A673 (cell line): ENCODE measurements around the gene ADPRS. TPM values are rescaled to one million over a fixed set of nuclear protein-coding genes. Genes with fewer than 3 reads are reported as not detected.
A peak's percentile ranks its signal among the peaks of the same experiment; 100 is the strongest.

Experiments
- BruUV-seq: library from RNA; stranded (reverse); fragments of 400-500 nt; replicated peaks from 2 replicates; lab custom pipeline; 2021; lab: Mats Ljungman, UMichigan
- CTCF ChIA-PET: fragments of 300-600 bp; sonication (Branson Sonifier 250); formaldehyde crosslinking; loops from one replicate; lab custom pipeline; 2022; ENCODE audit warnings: antibody characterized with exemption; lab: Charles Lee
- POLR2A ChIA-PET: fragments of 300-600 bp; sonication (Branson Sonifier 250); formaldehyde crosslinking; loops from one replicate; lab custom pipeline; 2022; ENCODE audit warnings: antibody characterized with exemption; ENCODE audit not compliant: low non-redundant PET; lab: Charles Lee
- DNase-seq: peaks from one replicate; pipeline ENCODE4 v3.0.0-alpha.2; 2015; ENCODE audit warnings: low spot score
- H3K27ac ChIP-seq: fragments of 200-600 bp; sonication (generic); 2 replicates; pipeline ENCODE4 v1.5.1; 2016; ENCODE audit warnings: mixed run types, low read depth, mild to moderate bottlenecking, mixed read lengths, antibody characterized with exemption, low read length; ENCODE audit not compliant: poor library complexity, severe bottlenecking
- H3K27me3 ChIP-seq: fragments of 200-600 bp; sonication (generic); replicated peaks from 2 replicates; pipeline ENCODE4 v1.6.1; 2017; ENCODE audit warnings: mixed run types, low read depth, mild to moderate bottlenecking, mixed read lengths, antibody characterized with exemption, low read length; ENCODE audit not compliant: insufficient read depth, poor library complexity
- H3K36me3 ChIP-seq: fragments of 200-600 bp; sonication (generic); 2 replicates; pipeline ENCODE4 v1.6.1; 2016; ENCODE audit warnings: mixed run types, mild to moderate bottlenecking, mixed read lengths, antibody characterized with exemption, low read length; ENCODE audit not compliant: insufficient read depth, poor library complexity, severe bottlenecking
- H3K4me1 ChIP-seq: fragments of 200-600 bp; sonication (generic); 2 replicates; pipeline ENCODE4 v1.6.1; 2017; ENCODE audit warnings: mixed run types, mild to moderate bottlenecking, mixed read lengths, antibody characterized with exemption, low read length; ENCODE audit not compliant: insufficient read depth, poor library complexity, severe bottlenecking
- H3K4me3 ChIP-seq: fragments of 200-600 bp; sonication (generic); 2 replicates; pipeline ENCODE4 v1.5.1; 2016; ENCODE audit warnings: low read depth, mixed run types, mild to moderate bottlenecking, mixed read lengths, low read length; ENCODE audit not compliant: poor library complexity, severe bottlenecking
- H3K9me3 ChIP-seq: fragments of 200-600 bp; sonication (generic); 2 replicates; pipeline ENCODE4 v1.6.1; 2016; ENCODE audit warnings: mixed run types, low read depth, mild to moderate bottlenecking, mixed read lengths, antibody characterized with exemption, low read length; ENCODE audit not compliant: poor library complexity, severe bottlenecking
- CTCF ChIP-seq: fragments of 300-800, 200-600 bp; sonication (generic); conservative IDR thresholded peaks from 2 replicates; pipeline ENCODE4 v1.5.1; 2017; ENCODE audit warnings: low read depth, mild to moderate bottlenecking, antibody characterized with exemption, low read length, moderate library complexity, mixed read lengths
- EZH2 ChIP-seq: fragments of 200-600 bp; sonication (generic); IDR thresholded peaks from 2 replicates; pipeline ENCODE4 v1.6.1; 2017; ENCODE audit warnings: borderline replicate concordance, low read depth, mild to moderate bottlenecking, mixed read lengths, antibody characterized with exemption, low read length; ENCODE audit not compliant: poor library complexity, severe bottlenecking
- intact Hi-C: fragments of 100-400 bp; cut with micrococcal nuclease; formaldehyde crosslinking; loops from one replicate; pipeline ENCODE4 v1.10.0; 2022; ENCODE audit not compliant: unreplicated experiment
- total RNA-seq: library from RNA; stranded (reverse); gene quantifications from 2 replicates; pipeline ENCODE4 v1.2.3, GENCODE V29; 2021

The ADPRS gene
- total RNA-seq, 1 experiment from 2014 or later: 34.2 TPM

GRCh38 chr1:36086529-36087232 lies 2.0 kb upstream of the ADPRS start:
- intact Hi-C loops: no loop called here
- no peak for DNase-seq
- H3K27me3 ChIP-seq: no peaks in the 10 kb centered on the region
- no peaks in the 10 kb centered on the region for H3K9me3 ChIP-seq
- CTCF ChIA-PET: interaction anchor here (0.6 kb wide), 1 partner anchor 10 kb away, joined by 3 read pairs; no protein-coding TSS in a partner anchor
- BruUV-seq: no TSS peak
- no peak overlapping the region for H3K4me3 ChIP-seq
- POLR2A ChIA-PET: no interaction called here
- peaks cover 16% of the 10 kb centered on the region for H3K36me3 ChIP-seq
- TF ChIP-seq CTCF (no peak), EZH2 (no peak)
- no peaks in the 10 kb centered on the region for H3K4me1 ChIP-seq
- no peak overlapping the region for H3K27ac ChIP-seq

GRCh38 chr1:36087233-36088123 lies 1.2 kb upstream of the ADPRS start:
- POLR2A ChIA-PET: no interaction called here

GRCh38 chr1:36088265-36088576 lies 471 bp upstream of the ADPRS start:
- Histone ChIP-seq H3K36me3 (peaks cover 32% of the 10 kb centered on the region), H3K9me3 (no peaks in the 10 kb centered on the region), H3K4me1 (no peaks in the 10 kb centered on the region), H3K27ac (peak overlapping the region; percentile 83), H3K4me3 (peak overlapping the region; percentile 98), H3K27me3 (no peaks in the 10 kb centered on the region)
- ChIA-PET CTCF (no interaction called here), POLR2A (no interaction called here)
- intact Hi-C loops: no loop called here
- DNase-seq: no peak
- no TSS peak for BruUV-seq
- TF ChIP-seq EZH2: no peak
- TF ChIP-seq CTCF: no peak

More at GRCh38 chr1:36087233-36088123, 1.2 kb upstream of the ADPRS start:
- CTCF ChIA-PET: interaction anchor here (0.6 kb wide), 1 partner anchor 9 kb away, joined by 3 read pairs; no protein-coding TSS in a partner anchor
- no TSS peak for BruUV-seq
- Histone ChIP-seq H3K27ac (peak overlapping the region; percentile 83), H3K36me3 (peaks cover 24% of the 10 kb centered on the region), H3K9me3 (no peaks in the 10 kb centered on the region), H3K27me3 (no peaks in the 10 kb centered on the region), H3K4me3 (no peak overlapping the region), H3K4me1 (no peaks in the 10 kb centered on the region)
- intact Hi-C loops: no loop called here
- TF ChIP-seq EZH2 (no peak), CTCF (no peak)
- DNase-seq: no peak
